ENCODE measurements around the gene HS6ST1.
"Not testable (repeated sequence)": the region's sequence is repeated elsewhere in the genome, so short reads cannot be mapped to it uniquely, and the experiment has no call there.

The HS6ST1 gene

DNA sequence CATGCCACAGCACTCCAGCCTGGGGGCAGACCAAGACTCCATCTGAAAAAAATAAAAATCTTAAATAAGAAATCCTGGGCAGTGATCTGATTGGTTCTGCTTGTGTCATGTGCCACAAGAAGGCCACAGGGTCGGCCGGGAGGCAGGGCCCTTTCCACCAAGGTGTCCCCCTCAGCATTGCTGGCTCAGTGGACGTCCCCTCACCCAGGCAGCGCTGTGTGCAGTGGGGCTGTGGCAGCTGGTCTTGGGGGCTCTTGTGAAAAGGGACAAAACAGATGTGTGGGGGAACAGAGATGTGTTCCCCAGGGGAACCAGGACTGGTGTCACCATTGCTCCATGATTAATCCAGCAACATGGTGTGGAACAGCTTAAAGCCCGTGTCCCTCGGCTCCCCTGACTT, 60.5 kb downstream of the HS6ST1 start:
- no peak overlapping the region for H3K27ac ChIP-seq
- no peak for TF ChIP-seq CTCF (conservative IDR thresholded peaks at IDR 0.05)

DNA sequence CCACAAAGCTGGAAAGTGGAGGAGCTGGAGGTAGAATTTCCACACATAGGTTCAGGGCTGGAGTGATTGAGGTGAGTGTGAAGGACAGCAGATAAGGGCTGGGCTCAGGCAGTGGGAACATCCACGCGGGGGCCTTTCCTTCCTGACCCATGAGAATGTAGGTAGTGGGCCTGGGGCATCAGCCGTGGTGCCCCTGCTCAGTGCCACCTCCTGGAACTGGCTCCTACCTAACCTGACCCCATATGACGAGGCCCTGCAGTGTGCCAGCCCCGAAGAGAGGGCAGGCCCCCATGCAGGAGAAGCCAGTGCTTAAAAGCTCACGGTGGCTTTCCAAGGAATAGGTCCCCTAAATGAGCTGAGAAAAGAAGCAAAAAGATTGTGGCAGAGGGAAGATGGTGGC, 66.2 kb downstream of the HS6ST1 start:
- no peak overlapping the region for H3K27ac ChIP-seq
- TF ChIP-seq CTCF (conservative IDR thresholded peaks at IDR 0.05), result no peak

DNA sequence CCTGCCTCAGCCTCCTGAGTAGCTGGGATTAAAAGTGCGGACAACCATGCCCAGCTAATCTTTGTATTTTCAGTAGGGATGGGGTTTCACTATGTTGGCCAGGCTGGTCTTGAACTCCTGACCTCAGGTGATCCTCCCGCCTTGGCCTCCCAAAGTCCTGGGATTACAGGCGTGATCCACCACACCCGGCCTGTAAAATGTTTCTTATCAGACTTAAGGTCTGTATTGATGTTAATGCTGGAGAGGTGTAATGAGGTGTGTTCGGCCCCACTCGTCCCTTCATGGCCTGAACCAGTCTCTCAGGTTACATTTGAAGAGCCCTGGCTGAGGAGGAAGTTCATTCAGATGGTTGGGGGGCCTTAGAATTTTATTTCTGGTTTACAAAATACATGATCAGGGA, 66.6 kb downstream of the HS6ST1 start:
- not testable (repeated sequence) for H3K27ac ChIP-seq

DNA sequence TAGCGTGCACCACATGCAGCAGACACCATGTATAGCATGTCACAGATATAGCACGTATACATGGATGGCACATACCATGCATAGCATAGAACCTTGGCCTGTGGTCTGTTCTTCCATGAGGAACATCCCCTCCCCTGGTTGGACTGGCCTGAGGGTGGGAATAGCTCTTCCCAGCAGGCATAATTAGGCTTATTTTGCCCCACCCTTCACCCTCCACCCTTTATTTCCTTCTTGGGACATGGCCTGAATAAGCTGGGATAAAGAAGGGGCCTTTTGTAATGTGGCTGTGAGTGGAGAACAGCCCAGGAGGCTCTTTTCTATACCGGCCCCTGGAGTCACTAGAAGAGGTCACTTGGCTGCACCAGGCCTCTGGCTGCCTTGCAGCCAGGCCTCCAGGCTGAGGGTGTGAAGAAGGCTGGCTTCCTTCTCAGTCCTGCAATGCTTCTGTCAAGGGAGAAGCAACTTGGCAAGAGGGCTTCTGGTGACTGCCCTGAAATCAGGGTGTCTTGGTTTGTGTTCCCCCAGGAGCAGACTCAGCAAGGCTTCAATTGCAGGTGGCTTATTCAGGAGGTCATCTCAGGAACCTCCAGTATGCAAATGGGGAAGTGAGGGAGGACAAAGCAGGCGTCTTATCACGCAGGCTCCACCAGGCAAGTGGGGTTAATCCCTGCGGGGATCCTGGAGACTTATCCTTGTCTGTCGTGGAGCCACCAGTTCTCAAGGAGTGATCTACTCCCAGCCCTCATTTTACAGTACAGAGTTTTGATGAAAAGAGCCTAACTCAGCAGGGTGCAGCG, 68.2 kb downstream of the HS6ST1 start:
- no peak overlapping the region for H3K27ac ChIP-seq
- no peak for TF ChIP-seq CTCF (conservative IDR thresholded peaks at IDR 0.05)

- no peak for TF ChIP-seq CTCF (conservative IDR thresholded peaks at IDR 0.05)
- no peak overlapping the region for H3K27ac ChIP-seq
Observed at GRCh38 chr2:128249555-128249954, 69.1 kb downstream of the HS6ST1 start.

DNA sequence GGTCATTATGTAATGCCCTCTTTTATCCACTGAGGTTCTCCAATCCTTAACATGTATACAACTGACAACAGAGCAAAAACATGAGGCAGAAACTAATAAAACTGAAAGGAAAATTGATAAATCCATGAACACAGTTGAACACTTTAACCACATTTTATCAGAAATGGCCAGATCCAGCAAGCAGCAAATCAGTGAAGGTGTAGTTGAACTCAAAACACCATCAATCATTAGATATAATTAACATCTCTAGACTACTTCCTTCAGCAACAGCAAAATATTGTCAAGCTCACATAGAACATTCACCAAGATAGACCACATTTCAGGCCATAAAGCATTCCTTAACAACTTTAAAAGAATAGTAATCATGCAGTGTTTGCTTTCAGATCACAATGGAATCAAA, 72.9 kb downstream of the HS6ST1 start:
- no peak for TF ChIP-seq CTCF (conservative IDR thresholded peaks at IDR 0.05)

GRCh38 chr2:128241896-128242295, 76.8 kb downstream of the HS6ST1 start:
- H3K27ac ChIP-seq, result no peak overlapping the region
- no peak for TF ChIP-seq CTCF (conservative IDR thresholded peaks at IDR 0.05)

More for the DNA sequence above, 72.9 kb downstream of the HS6ST1 start:
- no peak overlapping the region for H3K27ac ChIP-seq

DNA sequence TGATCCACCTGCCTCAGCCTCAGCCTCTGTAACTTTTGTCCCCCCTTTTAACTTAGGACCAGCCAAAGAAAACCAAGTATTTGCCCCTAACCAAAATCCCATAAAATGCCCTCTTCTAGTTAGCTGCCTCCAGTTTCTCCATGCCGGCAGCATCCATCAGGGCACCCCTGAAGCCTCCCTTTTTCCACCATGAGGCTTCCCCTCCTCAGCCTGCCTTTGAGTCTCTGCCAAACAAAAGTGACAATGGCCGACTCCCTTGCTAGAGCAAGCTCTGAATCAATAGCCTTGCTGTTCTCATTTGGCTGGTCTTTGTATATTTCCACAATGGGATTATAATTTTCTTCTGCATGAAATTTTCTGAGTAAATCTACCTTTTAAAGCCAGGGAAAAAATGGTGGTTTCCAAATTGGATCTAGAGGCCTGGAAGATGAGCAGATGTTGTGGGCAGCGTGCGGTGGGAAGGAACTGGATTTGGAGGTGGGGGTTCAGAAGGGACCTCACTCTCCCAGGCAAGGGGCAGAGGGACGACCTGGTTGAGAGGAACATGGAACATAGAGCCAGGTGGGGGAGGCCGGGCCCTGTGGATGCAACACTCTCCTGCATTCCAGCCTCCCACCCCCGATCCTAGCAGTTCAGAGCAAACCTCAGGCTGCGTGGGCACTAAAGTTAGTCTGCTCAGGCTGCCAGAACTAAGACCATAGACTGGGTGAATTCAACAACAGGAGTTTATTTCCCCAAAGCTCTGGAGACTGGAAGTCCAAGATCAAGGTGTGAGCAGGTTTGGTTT, 80.6 kb downstream of the HS6ST1 start:
- no peak for TF ChIP-seq CTCF (conservative IDR thresholded peaks at IDR 0.05)
- H3K27ac ChIP-seq, result no peak overlapping the region

All from VCaP (cell line).